Trophoblast cell (in vitro differentiated cells and primary cell): ENCODE results near the gene CMTM2.

Experiments
- DNase-seq, 2 donors: peaks; one replicate each; pipeline ENCODE4 v3.0.0-alpha.2; 2016
- H2AFZ ChIP-seq: 2 replicates; pipeline ENCODE4 v1.6.1; 2013; ENCODE audit warnings: low read length, moderate library complexity, mild to moderate bottlenecking; ENCODE audit not compliant: insufficient read depth, poor library complexity
- H2AK5ac ChIP-seq: 2 replicates; pipeline ENCODE4 v1.6.1; 2013; ENCODE audit warnings: mild to moderate bottlenecking, low read length
- H2BK120ac ChIP-seq: 2 replicates; pipeline ENCODE4 v1.6.1; 2013; ENCODE audit warnings: low read length, mild to moderate bottlenecking, moderate library complexity; ENCODE audit not compliant: insufficient read depth, poor library complexity
- H2BK12ac ChIP-seq: 2 replicates; pipeline ENCODE4 v1.6.1; 2013; ENCODE audit warnings: mild to moderate bottlenecking, low read length, moderate library complexity
- H2BK5ac ChIP-seq: 2 replicates; pipeline ENCODE4 v1.6.1; 2013; ENCODE audit warnings: low read length, low read depth, moderate library complexity, mild to moderate bottlenecking; ENCODE audit not compliant: poor library complexity
- H3K14ac ChIP-seq: 2 replicates; pipeline ENCODE4 v1.6.1; 2013; ENCODE audit warnings: mild to moderate bottlenecking, low read length
- H3K18ac ChIP-seq: 2 replicates; pipeline ENCODE4 v1.6.1; 2013; ENCODE audit warnings: mild to moderate bottlenecking, low read length
- H3K23ac ChIP-seq: 2 replicates; pipeline ENCODE4 v1.6.1; 2013; ENCODE audit warnings: low read length
- H3K27ac ChIP-seq: 2 replicates; pipeline ENCODE4 v1.5.1; 2013; ENCODE audit warnings: low read depth, mild to moderate bottlenecking, inconsistent platforms, low read length, moderate library complexity
- H3K27me3 ChIP-seq: 2 replicates; pipeline ENCODE4 v1.6.1; 2013; ENCODE audit warnings: inconsistent platforms, mild to moderate bottlenecking, low read length, moderate library complexity; ENCODE audit not compliant: insufficient read depth
- H3K36me3 ChIP-seq, 2 experiments: 1 replicate in 1 of 2; 2 replicates in 1 of 2; pipeline ENCODE4 v1.6.1; 2013; ENCODE audit warnings: low read length in 2 of 2, mild to moderate bottlenecking in 2 of 2, moderate library complexity in 1 of 2; ENCODE audit not compliant: insufficient read depth in 2 of 2, control insufficient read depth in 1 of 2
- H3K4ac ChIP-seq: 2 replicates; pipeline ENCODE4 v1.6.1; 2013; ENCODE audit warnings: low read depth, mild to moderate bottlenecking, low read length, moderate library complexity
- H3K4me1 ChIP-seq, 2 experiments: 1 replicate in 1 of 2; 2 replicates in 1 of 2; pipeline ENCODE4 v1.6.1; 2013; ENCODE audit warnings: low read length in 2 of 2, mild to moderate bottlenecking in 2 of 2, moderate library complexity in 1 of 2; ENCODE audit not compliant: insufficient read depth in 2 of 2, control insufficient read depth in 1 of 2
- H3K4me2 ChIP-seq: 2 replicates; pipeline ENCODE4 v1.6.1; 2013; ENCODE audit warnings: inconsistent platforms, mild to moderate bottlenecking, low read length, moderate library complexity
- H3K4me3 ChIP-seq: 2 replicates; pipeline ENCODE4 v1.5.1; 2013; ENCODE audit warnings: mild to moderate bottlenecking, low read depth, low read length, inconsistent platforms
- H3K79me1 ChIP-seq: one replicate; pipeline ENCODE4 v1.6.1; 2013; ENCODE audit warnings: low read length
- H3K79me2 ChIP-seq: 2 replicates; pipeline ENCODE4 v1.6.1; 2013; ENCODE audit warnings: low read length, mild to moderate bottlenecking; ENCODE audit not compliant: control insufficient read depth, insufficient read depth, poor library complexity
- H3K9ac ChIP-seq: 2 replicates; pipeline ENCODE4 v1.6.1; 2013; ENCODE audit warnings: mild to moderate bottlenecking, low read length
- H3K9me3 ChIP-seq: 2 replicates; pipeline ENCODE4 v1.6.1; 2013; ENCODE audit warnings: low read depth, mild to moderate bottlenecking, control low read depth, inconsistent platforms, low read length; ENCODE audit not compliant: insufficient read depth
- H4K12ac ChIP-seq: 2 replicates; pipeline ENCODE4 v1.6.1; 2013; ENCODE audit warnings: low read depth, mild to moderate bottlenecking, low read length, moderate library complexity
- H4K8ac ChIP-seq: 2 replicates; pipeline ENCODE4 v1.6.1; 2013; ENCODE audit warnings: low read depth, mild to moderate bottlenecking, low read length, moderate library complexity
- H4K91ac ChIP-seq: one replicate; pipeline ENCODE4 v1.6.1; 2013; ENCODE audit warnings: low read depth, mild to moderate bottlenecking, low read length, moderate library complexity
- WGBS: extraction: QIAGEN DNeasy Blood & Tissue Kit; methylation state at CpG from one replicate; pipeline ENCODE4 v1.1.7; 2013; ENCODE audit warnings: missing lambda C conversion rate; ENCODE audit not compliant: insufficient read length, insufficient coverage; ENCODE audit errors: extremely low coverage; 5-methylcytosine and 5-hydroxymethylcytosine counted together

CMTM2 gene

GRCh38 chr16:66598111-66598510, 18.8 kb downstream of the CMTM2 start:
- Histone ChIP-seq H3K23ac (no peak overlapping the region), H3K4me1 (no peaks in the 10 kb centered on the region), H2AK5ac (no peak overlapping the region), H4K12ac (no peak overlapping the region), H3K4me3 (no peak overlapping the region), H4K91ac (no peak overlapping the region), H3K4ac (no peak overlapping the region), H3K9me3 (no peaks in the 10 kb centered on the region), H2AFZ (no peak overlapping the region), H3K14ac (no peak overlapping the region), H3K9ac (no peak overlapping the region), H3K36me3 (no peaks in the 10 kb centered on the region), H3K79me2 (no peaks in the 10 kb centered on the region), H2BK12ac (no peak overlapping the region), H3K27ac (no peak overlapping the region), H3K18ac (no peak overlapping the region), H3K4me2 (no peak overlapping the region), H3K27me3 (no peaks in the 10 kb centered on the region), H4K8ac (no peak overlapping the region), H2BK5ac (no peak overlapping the region), H3K79me1 (no peaks in the 10 kb centered on the region), H2BK120ac (no peak overlapping the region)
- WGBS, result no CpG with 5 or more reads among the region's 3 CpGs
- DNase-seq, result peak in 1 of 2 donors; percentile 62

- Histone ChIP-seq H3K4ac (no peak overlapping the region), H3K79me1 (peaks cover 9% of the 10 kb centered on the region), H2BK120ac (no peak overlapping the region), H3K9me3 (no peaks in the 10 kb centered on the region), H2AK5ac (no peak overlapping the region), H3K27ac (no peak overlapping the region), H3K27me3 (no peaks in the 10 kb centered on the region), H3K36me3 (no peaks in the 10 kb centered on the region), H4K12ac (no peak overlapping the region), H3K4me3 (no peak overlapping the region), H4K91ac (no peak overlapping the region), H3K4me2 (no peak overlapping the region), H4K8ac (no peak overlapping the region), H2BK12ac (no peak overlapping the region), H3K4me1 (peaks cover 3 to 4% of the 10 kb centered on the region in 2 experiments), H3K79me2 (no peaks in the 10 kb centered on the region), H3K23ac (no peak overlapping the region), H2AFZ (no peak overlapping the region), H3K18ac (no peak overlapping the region), H2BK5ac (no peak overlapping the region), H3K14ac (no peak overlapping the region), H3K9ac (no peak overlapping the region)
- no peak for DNase-seq
- WGBS, result no CpG with 5 or more reads among the region's 4 CpGs
These were observed 20.5 kb downstream of the CMTM2 start for GRCh38 chr16:66599726-66600125.

- no peak overlapping the region for H2AFZ ChIP-seq
- no peak overlapping the region for H3K9ac ChIP-seq
- no peak overlapping the region for H2AK5ac ChIP-seq
- H3K79me2 ChIP-seq, result peaks cover 4% of the 10 kb centered on the region
- peaks cover 3 to 4% of the 10 kb centered on the region in 2 experiments for H3K4me1 ChIP-seq
- no peak overlapping the region for H4K12ac ChIP-seq
- H3K4me2 ChIP-seq, result no peak overlapping the region
- H3K4me3 ChIP-seq, result no peak overlapping the region
- H3K4ac ChIP-seq, result no peak overlapping the region
- peaks cover 14% of the 10 kb centered on the region for H3K79me1 ChIP-seq
- H3K9me3 ChIP-seq, result no peaks in the 10 kb centered on the region
- H3K18ac ChIP-seq, result no peak overlapping the region
- no peak overlapping the region for H4K91ac ChIP-seq
- no peaks in the 10 kb centered on the region for H3K27me3 ChIP-seq
- no peak overlapping the region for H3K23ac ChIP-seq
- no peak overlapping the region for H2BK12ac ChIP-seq
- WGBS, result no CpG with 5 or more reads among the region's 1 CpG
- DNase-seq, result no peak
- H3K36me3 ChIP-seq, result no peaks in the 10 kb centered on the region
- H3K27ac ChIP-seq, result no peak overlapping the region
- H3K14ac ChIP-seq, result no peak overlapping the region
- H4K8ac ChIP-seq, result no peak overlapping the region
- H2BK120ac ChIP-seq, result no peak overlapping the region
- no peak overlapping the region for H2BK5ac ChIP-seq
These were observed 21.2 kb downstream of the CMTM2 start for GRCh38 chr16:66600477-66600876.

- no peak for DNase-seq
- H4K8ac ChIP-seq, result no peak overlapping the region
- H3K9me3 ChIP-seq, result no peaks in the 10 kb centered on the region
- peaks cover 19% of the 10 kb centered on the region for H3K79me1 ChIP-seq
- no peak overlapping the region for H2BK5ac ChIP-seq
- no peak overlapping the region for H2BK120ac ChIP-seq
- no peaks in the 10 kb centered on the region for H3K27me3 ChIP-seq
- no peak overlapping the region for H2AFZ ChIP-seq
- no peak overlapping the region for H4K12ac ChIP-seq
- no peak overlapping the region for H2AK5ac ChIP-seq
- no peak overlapping the region for H3K18ac ChIP-seq
- H3K4me1 ChIP-seq, result peaks cover 13% of the 10 kb centered on the region in 2 experiments
- no peak overlapping the region for H3K9ac ChIP-seq
- WGBS, result no CpG with 5 or more reads among the region's 5 CpGs
- H3K23ac ChIP-seq, result no peak overlapping the region
- H4K91ac ChIP-seq, result no peak overlapping the region
- H3K4ac ChIP-seq, result no peak overlapping the region
- H3K4me2 ChIP-seq, result no peak overlapping the region
- H3K27ac ChIP-seq, result no peak overlapping the region
- no peak overlapping the region for H3K4me3 ChIP-seq
- no peak overlapping the region for H3K14ac ChIP-seq
- no peak overlapping the region for H2BK12ac ChIP-seq
- peaks cover 0 to 6% of the 10 kb centered on the region in 2 experiments for H3K36me3 ChIP-seq
- peaks cover 12% of the 10 kb centered on the region for H3K79me2 ChIP-seq
These were observed 22.2 kb downstream of the CMTM2 start for GRCh38 chr16:66601471-66601870.
